ENCODE measurements around the gene CCDC9B. TPM values are rescaled to one million over a fixed set of nuclear protein-coding genes. Genes with fewer than 3 reads are reported as not detected.

Gene CCDC9B
- total and polyA plus RNA-seq, 2 donors (not counting 1 experiment from before 2014, with no cell fraction given): 2.0 to 38.0 TPM

DNA sequence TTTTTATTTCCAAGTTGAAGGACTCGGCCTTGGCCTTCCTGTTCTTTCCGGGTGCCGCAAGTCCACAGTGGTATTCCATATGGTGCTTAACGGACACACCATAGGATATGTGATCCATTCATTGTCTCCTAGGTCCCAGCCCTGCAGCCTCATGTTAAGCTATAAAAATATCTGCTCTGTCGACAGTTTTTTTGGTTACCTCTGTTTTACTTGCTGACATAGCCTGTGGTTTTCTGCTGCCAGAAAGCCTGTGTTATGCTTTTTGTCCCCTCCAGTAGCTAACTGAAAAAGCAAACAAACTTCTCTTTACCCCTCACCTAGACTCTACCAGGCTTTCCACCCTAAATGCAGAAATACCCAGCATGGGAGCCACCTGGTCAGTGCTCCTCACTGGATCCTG, 12.0 kb downstream of the CCDC9B start:
- no peak overlapping the region for H2AFZ ChIP-seq (ENCODE audit: low read length)
- no peak for DNase-seq (ENCODE audit: low read depth in 2 of 2)
- H3K27ac ChIP-seq (ENCODE audit: insufficient read depth, low read length): no peak overlapping the region
- H3K27me3 ChIP-seq (ENCODE audit: control insufficient read depth, insufficient read depth, low read length): no peaks in the 10 kb centered on the region
- H3K9ac ChIP-seq (ENCODE audit: insufficient read depth, low read length): no peak overlapping the region
- no peak overlapping the region for H3K4me3 ChIP-seq (replicated peaks in 1 of 4; ENCODE audit: control extremely low read depth in 1 of 4, insufficient read depth in 1 of 4, low read depth in 3 of 4, low read length in 4 of 4)
- no peaks in the 10 kb centered on the region for H4K20me1 ChIP-seq (ENCODE audit: control insufficient read depth, extremely low read depth, insufficient read depth, low read length)
- no peaks in the 10 kb centered on the region for H3K9me3 ChIP-seq (ENCODE audit: control insufficient read depth, insufficient read depth, low read depth, low read length)
- H3K4me2 ChIP-seq (ENCODE audit: extremely low read depth, insufficient read depth, low read length): no peak overlapping the region
- no peak for TF ChIP-seq EZH2 (IDR thresholded peaks at IDR 0.05; ENCODE audit: low read length, missing control alignments)
- TF ChIP-seq, protein P1, sequence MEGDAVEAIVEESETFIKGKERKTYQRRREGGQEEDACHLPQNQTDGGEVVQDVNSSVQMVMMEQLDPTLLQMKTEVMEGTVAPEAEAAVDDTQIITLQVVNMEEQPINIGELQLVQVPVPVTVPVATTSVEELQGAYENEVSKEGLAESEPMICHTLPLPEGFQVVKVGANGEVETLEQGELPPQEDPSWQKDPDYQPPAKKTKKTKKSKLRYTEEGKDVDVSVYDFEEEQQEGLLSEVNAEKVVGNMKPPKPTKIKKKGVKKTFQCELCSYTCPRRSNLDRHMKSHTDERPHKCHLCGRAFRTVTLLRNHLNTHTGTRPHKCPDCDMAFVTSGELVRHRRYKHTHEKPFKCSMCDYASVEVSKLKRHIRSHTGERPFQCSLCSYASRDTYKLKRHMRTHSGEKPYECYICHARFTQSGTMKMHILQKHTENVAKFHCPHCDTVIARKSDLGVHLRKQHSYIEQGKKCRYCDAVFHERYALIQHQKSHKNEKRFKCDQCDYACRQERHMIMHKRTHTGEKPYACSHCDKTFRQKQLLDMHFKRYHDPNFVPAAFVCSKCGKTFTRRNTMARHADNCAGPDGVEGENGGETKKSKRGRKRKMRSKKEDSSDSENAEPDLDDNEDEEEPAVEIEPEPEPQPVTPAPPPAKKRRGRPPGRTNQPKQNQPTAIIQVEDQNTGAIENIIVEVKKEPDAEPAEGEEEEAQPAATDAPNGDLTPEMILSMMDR (conservative IDR thresholded peaks at IDR 0.05 in 1 of 2, IDR thresholded peaks at IDR 0.05 in 1 of 2; ENCODE audit: low read depth in 1 of 2, low read length in 2 of 2): no peak
- no peaks in the 10 kb centered on the region for H3K36me3 ChIP-seq (ENCODE audit: control insufficient read depth, insufficient read depth, low read length)
- H3K4me1 ChIP-seq (ENCODE audit: control insufficient read depth, extremely low read depth, insufficient read depth, low read length): peaks cover 8% of the 10 kb centered on the region
- H3K79me2 ChIP-seq (ENCODE audit: control insufficient read depth, insufficient read depth, low read length): peaks cover 4% of the 10 kb centered on the region

DNA sequence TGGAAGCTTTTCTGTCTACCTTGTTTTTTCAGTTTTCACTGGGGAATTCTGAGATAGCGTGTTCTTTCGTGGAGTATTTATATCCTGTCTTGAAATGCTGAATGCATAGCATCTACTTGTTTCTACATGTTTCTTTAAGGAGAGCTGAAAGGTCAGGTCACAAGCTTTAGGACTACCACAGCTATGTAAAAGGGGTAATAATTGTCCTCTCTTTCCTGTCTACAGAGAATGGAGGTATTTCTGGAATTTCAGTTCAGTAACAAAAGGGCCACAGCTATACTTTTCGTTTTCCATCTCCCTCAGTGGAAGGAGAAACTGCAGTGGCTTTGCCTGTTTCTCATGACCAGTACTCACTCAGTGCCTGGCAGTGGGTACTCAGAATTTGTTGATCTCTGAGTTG, 12.6 kb downstream of the CCDC9B start:
- Histone ChIP-seq H3K4me1 (ENCODE audit: control insufficient read depth, extremely low read depth, insufficient read depth, low read length) (peaks cover 6% of the 10 kb centered on the region), H3K36me3 (ENCODE audit: control insufficient read depth, insufficient read depth, low read length) (no peaks in the 10 kb centered on the region), H3K27me3 (ENCODE audit: control insufficient read depth, insufficient read depth, low read length) (no peaks in the 10 kb centered on the region), H2AFZ (ENCODE audit: low read length) (no peak overlapping the region), H3K27ac (ENCODE audit: insufficient read depth, low read length) (no peak overlapping the region), H3K79me2 (ENCODE audit: control insufficient read depth, insufficient read depth, low read length) (peaks cover 4% of the 10 kb centered on the region), H3K9ac (ENCODE audit: insufficient read depth, low read length) (no peak overlapping the region), H3K9me3 (ENCODE audit: control insufficient read depth, insufficient read depth, low read depth, low read length) (no peaks in the 10 kb centered on the region), H3K4me3 (replicated peaks in 1 of 4; ENCODE audit: control extremely low read depth in 1 of 4, insufficient read depth in 1 of 4, low read depth in 3 of 4, low read length in 4 of 4) (no peak overlapping the region), H3K4me2 (ENCODE audit: extremely low read depth, insufficient read depth, low read length) (no peak overlapping the region), H4K20me1 (ENCODE audit: control insufficient read depth, extremely low read depth, insufficient read depth, low read length) (no peaks in the 10 kb centered on the region)
- peak in 1 of 2 donors; percentile 76 for DNase-seq (ENCODE audit: low read depth in 2 of 2)
- no peak for TF ChIP-seq EZH2 (IDR thresholded peaks at IDR 0.05; ENCODE audit: low read length, missing control alignments)

DNA sequence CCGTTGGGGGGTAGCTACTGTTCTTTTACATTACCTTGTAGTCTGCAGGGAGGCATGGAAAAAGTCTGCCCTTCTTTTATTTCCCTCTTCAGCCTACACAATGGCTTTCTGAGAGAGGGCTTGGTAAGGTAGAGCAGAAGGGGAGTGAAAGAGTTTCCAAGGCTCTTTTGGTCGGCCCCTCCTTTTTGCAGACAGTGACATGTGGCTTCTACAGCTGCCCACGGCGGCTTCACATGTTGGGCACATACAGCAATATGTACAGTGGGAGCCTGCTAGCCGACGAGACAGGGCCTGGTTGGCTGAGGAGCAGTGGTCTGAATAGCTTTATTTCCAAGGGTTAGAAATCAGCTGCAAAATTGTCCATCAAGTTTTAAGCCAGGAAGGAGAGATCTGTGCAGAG, 13.3 kb downstream of the CCDC9B start:
- H4K20me1 ChIP-seq (ENCODE audit: control insufficient read depth, extremely low read depth, insufficient read depth, low read length): no peaks in the 10 kb centered on the region
- no peak overlapping the region for H3K27ac ChIP-seq (ENCODE audit: insufficient read depth, low read length)
- H3K4me2 ChIP-seq (ENCODE audit: extremely low read depth, insufficient read depth, low read length): no peak overlapping the region
- no peaks in the 10 kb centered on the region for H3K27me3 ChIP-seq (ENCODE audit: control insufficient read depth, insufficient read depth, low read length)
- H2AFZ ChIP-seq (ENCODE audit: low read length): no peak overlapping the region
- peaks cover 10% of the 10 kb centered on the region for H3K4me1 ChIP-seq (ENCODE audit: control insufficient read depth, extremely low read depth, insufficient read depth, low read length)
- H3K79me2 ChIP-seq (ENCODE audit: control insufficient read depth, insufficient read depth, low read length): peaks cover 4% of the 10 kb centered on the region
- H3K4me3 ChIP-seq (replicated peaks in 1 of 4; ENCODE audit: control extremely low read depth in 1 of 4, insufficient read depth in 1 of 4, low read depth in 3 of 4, low read length in 4 of 4): no peak overlapping the region
- DNase-seq (ENCODE audit: low read depth in 2 of 2): no peak
- H3K9me3 ChIP-seq (ENCODE audit: control insufficient read depth, insufficient read depth, low read depth, low read length): no peaks in the 10 kb centered on the region
- no peak for TF ChIP-seq EZH2 (IDR thresholded peaks at IDR 0.05; ENCODE audit: low read length, missing control alignments)
- TF ChIP-seq, protein P1 (conservative IDR thresholded peaks at IDR 0.05 in 1 of 2, IDR thresholded peaks at IDR 0.05 in 1 of 2; ENCODE audit: low read depth in 1 of 2, low read length in 2 of 2): no peak
- no peaks in the 10 kb centered on the region for H3K36me3 ChIP-seq (ENCODE audit: control insufficient read depth, insufficient read depth, low read length)
- H3K9ac ChIP-seq (ENCODE audit: insufficient read depth, low read length): no peak overlapping the region
